Measurements from ENCODE around the gene MTARC1. TPM values are rescaled to one million over a fixed set of nuclear protein-coding genes. Genes with fewer than 3 reads are reported as not detected.
A peak's percentile ranks its signal among the peaks of the same experiment; 100 is the strongest.

MTARC1 gene
- total RNA-seq, 3 donors from 2014 or later = 22.7 to 47.2 (median 34.7) TPM

DNA sequence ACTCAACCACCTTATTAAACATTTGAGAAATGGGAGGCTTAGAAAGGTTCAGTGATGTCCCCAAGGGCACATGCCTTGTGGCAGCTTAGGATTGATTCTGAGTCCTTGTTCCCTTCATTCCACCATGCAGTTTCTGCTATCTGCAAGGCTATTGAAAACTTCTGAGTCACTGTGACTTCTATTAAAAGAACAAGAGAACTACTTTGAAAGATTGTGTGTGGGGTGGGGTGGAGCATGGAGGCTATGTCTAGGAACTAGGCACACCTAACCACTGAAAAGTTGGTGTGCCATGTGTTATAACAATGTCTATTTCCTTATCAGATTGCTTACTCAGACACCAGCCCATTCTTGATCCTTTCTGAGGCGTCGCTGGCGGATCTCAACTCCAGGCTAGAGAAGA is 10.8 kb downstream of the MTARC1 start:
- ATAC-seq (peak; percentile 90), DNase-seq (no peak)
- H3K36me3 ChIP-seq (ENCODE audit: low read depth) = no peaks in the 10 kb centered on the region
- H3K4me1 ChIP-seq (ENCODE audit: low read depth) = no peaks in the 10 kb centered on the region
- no peak overlapping the region for H3K4me3 ChIP-seq
- TF ChIP-seq, protein P1, sequence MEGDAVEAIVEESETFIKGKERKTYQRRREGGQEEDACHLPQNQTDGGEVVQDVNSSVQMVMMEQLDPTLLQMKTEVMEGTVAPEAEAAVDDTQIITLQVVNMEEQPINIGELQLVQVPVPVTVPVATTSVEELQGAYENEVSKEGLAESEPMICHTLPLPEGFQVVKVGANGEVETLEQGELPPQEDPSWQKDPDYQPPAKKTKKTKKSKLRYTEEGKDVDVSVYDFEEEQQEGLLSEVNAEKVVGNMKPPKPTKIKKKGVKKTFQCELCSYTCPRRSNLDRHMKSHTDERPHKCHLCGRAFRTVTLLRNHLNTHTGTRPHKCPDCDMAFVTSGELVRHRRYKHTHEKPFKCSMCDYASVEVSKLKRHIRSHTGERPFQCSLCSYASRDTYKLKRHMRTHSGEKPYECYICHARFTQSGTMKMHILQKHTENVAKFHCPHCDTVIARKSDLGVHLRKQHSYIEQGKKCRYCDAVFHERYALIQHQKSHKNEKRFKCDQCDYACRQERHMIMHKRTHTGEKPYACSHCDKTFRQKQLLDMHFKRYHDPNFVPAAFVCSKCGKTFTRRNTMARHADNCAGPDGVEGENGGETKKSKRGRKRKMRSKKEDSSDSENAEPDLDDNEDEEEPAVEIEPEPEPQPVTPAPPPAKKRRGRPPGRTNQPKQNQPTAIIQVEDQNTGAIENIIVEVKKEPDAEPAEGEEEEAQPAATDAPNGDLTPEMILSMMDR (IDR thresholded peaks at IDR 0.05) = no peak
- no peaks in the 10 kb centered on the region for H3K9me3 ChIP-seq
- intact Hi-C loops (cut with DNase I, micrococcal nuclease) = no loop called here

DNA sequence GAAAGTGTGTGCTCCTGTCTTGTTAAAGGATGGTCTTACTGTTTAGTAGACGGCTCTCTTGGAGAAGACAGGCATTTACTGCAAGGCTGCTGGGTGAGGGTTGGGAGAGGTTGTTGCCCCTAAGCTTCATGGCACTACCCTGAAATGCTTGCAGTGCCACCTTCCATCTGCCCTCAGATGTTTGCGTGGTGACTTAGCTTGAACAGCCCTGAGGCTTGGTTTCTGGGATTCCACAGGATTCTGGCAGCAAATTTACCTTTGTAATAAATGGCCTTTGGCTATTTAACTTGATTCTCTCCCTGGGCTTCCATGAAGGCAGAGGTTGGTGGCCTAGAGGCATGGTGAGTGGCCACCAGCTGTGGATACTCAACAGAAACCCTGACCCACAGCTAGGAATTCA is 11.6 kb downstream of the MTARC1 start:
- Histone ChIP-seq H3K9me3 (no peaks in the 10 kb centered on the region), H3K4me3 (no peak overlapping the region), H3K36me3 (ENCODE audit: low read depth) (no peaks in the 10 kb centered on the region), H3K4me1 (ENCODE audit: low read depth) (no peaks in the 10 kb centered on the region)
- TF ChIP-seq, protein P1 (IDR thresholded peaks at IDR 0.05) = no peak
- no peak for ATAC-seq
- intact Hi-C loops (cut with DNase I, micrococcal nuclease) = no loop called here
- DNase-seq = no peak

DNA sequence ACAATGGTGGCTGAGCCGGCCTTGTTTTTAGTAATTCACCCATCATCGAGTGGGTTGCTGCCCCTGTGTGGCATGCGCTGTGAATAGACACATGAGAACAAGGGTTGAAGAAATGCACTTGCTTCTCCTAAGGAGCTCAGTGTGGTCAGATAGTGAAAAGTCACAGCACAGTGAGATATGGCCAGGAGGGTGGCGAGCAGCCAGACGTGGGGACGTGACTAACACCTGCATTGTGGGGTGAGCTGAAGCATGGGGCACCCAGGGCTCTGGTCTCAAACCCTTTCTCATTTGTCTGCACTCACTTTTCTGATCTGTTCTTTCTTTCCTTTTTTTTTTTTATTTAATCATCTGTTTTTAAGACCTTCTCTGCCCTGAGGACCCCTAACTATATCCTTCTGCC is 13.5 kb downstream of the MTARC1 start:
- TF ChIP-seq, protein P1 (IDR thresholded peaks at IDR 0.05) = no peak
- no peaks in the 10 kb centered on the region for H3K9me3 ChIP-seq
- H3K4me3 ChIP-seq = no peak overlapping the region
- peaks cover 2% of the 10 kb centered on the region for H3K4me1 ChIP-seq (ENCODE audit: low read depth)
- no peaks in the 10 kb centered on the region for H3K36me3 ChIP-seq (ENCODE audit: low read depth)
- no peak for DNase-seq
- no peak for ATAC-seq
- intact Hi-C loops (cut with DNase I, micrococcal nuclease) = no loop called here

DNA sequence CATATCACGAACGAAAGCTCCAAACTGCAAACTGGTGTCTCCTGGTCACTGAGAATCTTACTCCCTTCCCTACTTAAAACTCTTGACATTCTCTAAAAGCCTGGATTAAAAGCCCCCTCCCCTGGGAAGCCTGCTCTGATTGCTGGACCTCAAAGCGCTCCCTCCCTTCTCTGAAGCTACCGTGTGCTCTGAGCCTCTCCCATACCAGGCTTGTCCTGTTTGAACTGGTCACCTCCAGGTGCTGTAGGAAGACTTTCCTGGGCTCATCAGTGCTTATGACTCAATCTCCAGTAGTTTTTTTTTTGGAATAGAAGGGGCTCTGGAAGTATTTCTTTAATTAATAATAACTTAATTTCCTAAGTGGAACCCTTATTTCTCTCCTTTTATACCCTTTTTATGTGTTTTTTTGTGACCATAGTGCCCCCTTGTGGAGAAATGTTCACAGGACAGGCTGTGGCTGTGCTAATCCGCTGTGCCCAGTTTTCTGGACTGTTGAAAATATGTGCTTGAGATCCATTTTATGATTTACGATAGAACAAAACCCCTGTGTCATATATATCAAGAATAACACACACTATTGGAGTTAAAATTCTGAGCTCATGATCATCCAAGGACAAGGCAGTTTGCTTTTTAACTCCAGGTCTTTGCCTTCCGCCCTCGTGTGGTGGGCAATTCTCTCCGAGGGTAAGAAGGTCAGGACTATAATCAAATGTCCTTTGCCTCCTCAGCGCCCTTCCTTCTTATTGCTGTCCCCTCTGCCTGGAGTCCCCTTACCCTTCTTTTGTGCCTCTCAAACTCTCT is 16.9 kb downstream of the MTARC1 start:
- ATAC-seq (peak; percentile 75), DNase-seq (peak in 1 of 3 donors; percentile 60)
- intact Hi-C loops (cut with DNase I, micrococcal nuclease) = no loop called here
- TF ChIP-seq, protein P1 (IDR thresholded peaks at IDR 0.05) = no peak
- Histone ChIP-seq H3K36me3 (ENCODE audit: low read depth) (no peaks in the 10 kb centered on the region), H3K4me1 (ENCODE audit: low read depth) (peaks cover 2% of the 10 kb centered on the region), H3K9me3 (no peaks in the 10 kb centered on the region), H3K4me3 (no peak overlapping the region)

DNA sequence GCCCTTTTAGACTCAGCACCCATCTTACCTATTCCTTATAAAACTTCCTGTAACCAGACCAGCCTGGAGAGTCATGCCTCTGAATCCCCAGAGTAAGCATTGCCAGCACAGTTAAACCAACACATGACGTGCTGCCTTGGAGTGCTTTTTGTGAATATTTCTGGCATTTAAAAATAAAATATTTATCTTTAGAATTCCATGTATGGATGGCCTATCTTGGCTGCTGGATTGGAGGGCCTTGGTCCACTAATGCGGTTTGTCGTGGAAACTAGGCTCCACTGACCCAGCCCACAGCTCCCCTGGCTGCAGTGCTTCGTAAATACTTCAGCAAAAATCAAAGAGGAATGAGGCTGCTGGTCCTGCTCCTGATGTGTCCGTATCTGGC is 17.5 kb downstream of the MTARC1 start:
- Histone ChIP-seq H3K4me1 (ENCODE audit: low read depth) (peaks cover 2% of the 10 kb centered on the region), H3K4me3 (no peak overlapping the region), H3K9me3 (no peaks in the 10 kb centered on the region), H3K36me3 (ENCODE audit: low read depth) (no peaks in the 10 kb centered on the region)
- ATAC-seq (no peak), DNase-seq (no peak)
- TF ChIP-seq, protein P1 (IDR thresholded peaks at IDR 0.05) = no peak
- intact Hi-C loops (cut with DNase I, micrococcal nuclease) = no loop called here

All from mucosa of descending colon (tissue), 3 donors.